HG02884 (cell line): ENCODE measurements around the gene KCNMA1.

Experiments used
- ATAC-seq: cut with Tn5 transposase; IDR thresholded peaks from one replicate; pipeline ENCODE4 v1.9.1; 2021; ENCODE audit warnings: mild to moderate bottlenecking, moderate library complexity; ENCODE audit not compliant: unreplicated experiment

Gene KCNMA1

DNA sequence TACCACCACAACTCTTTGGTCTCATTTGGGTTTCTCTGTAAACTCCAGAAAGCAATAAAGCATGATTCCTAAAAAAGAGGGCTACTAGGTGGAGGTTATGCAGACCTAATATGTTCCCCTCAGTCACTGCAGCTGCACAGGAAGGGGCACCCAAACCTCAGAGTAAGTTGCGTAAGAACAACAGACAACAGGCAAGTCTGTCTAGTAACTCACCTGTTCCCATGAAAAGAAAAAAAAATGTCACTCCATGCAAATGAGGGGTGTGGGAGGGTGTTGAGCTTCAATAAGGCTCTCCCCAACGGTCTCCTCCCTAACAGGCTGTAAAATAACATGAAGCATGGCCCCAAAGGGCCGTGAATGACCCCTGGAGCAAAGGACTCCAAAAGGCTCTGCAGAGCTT lies 461.4 kb downstream of the KCNMA1 start:
- no peak for ATAC-seq

DNA sequence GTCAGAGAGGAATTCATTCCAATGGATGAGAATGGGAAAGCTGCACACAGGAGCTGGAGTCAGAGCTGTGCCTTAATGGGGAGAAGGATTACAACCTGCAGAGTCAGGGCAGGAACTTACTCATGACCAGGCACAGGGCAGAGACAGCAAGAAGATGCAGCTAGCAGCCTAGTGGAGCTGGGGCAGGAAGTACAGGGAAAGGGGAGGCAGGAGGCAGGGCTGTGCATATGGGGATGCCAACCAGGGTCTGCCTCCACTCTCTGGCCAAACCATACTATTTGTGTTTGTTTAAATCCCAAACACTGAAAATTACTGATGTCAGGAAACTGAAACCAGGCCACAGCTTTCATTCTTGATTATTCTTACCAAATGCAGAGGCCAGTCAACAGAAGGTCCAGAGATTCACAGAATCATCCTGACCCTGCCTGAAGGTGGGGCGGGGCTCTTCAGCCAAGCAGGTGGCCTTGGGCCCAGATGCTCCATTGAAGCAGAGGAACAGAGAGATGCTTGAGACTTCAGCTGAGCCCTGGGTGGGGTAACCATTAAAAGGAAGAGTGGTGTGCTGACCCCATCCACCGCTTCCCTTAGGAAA lies 461.9 kb downstream of the KCNMA1 start:
- no peak for ATAC-seq

DNA sequence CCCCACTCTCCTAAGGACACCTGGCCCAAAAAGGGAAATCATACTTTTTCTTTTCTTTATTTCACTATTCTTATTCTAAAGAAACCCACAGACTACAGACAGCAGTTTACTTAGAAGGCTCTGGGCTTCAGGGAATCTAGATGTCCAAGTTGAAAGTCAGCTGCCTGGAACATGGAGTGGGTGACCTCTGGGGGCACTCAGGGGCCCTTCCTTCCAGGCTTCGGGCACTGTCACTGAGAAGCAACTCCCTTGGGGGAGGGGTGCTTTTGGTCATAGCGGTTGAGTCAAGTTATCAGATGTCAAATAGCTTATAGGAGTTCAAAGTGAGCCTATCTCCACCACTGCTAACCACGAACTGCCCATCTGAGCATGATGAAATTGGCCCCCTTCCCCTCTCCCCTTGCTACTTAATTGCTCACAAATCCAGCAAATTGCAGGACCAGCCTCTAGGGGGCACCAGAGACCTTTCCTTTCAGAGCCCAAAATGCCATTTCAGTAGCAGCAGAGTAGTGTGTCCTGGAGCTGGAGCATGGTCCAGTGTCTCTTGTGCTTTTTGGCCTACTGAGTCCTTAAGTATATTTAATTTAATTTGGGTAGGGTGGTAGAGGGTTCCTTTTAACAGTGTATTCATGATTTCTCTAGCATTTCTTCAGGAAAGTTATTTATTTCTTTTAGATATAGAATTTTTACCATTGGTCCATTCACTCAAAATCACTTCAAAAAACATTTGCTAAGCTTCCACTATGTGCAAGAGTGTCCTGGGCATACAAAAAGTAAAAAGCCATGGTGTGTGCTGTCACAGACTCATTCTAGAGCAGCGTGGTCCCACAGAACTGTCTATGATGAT lies 463.8 kb downstream of the KCNMA1 start:
- no peak for ATAC-seq

DNA sequence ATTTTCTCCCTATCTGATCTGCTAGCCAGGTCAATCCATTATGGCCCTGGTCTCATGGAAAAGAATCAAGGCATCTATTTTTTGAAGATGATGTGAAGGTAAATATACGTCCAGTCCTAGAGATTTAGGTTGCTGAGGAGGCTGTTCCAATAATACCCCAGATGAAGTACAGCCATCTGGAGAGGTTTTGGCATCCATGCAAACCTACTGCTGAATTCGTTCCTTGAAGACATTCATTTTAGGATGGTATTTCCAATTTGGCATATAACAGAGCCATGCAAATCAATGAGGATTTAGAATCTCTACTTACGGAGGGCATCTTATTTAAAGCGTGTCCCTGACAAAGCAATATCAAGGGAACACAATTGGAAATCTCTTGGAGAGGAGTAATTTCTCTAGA lies 465.5 kb downstream of the KCNMA1 start:
- no peak for ATAC-seq

DNA sequence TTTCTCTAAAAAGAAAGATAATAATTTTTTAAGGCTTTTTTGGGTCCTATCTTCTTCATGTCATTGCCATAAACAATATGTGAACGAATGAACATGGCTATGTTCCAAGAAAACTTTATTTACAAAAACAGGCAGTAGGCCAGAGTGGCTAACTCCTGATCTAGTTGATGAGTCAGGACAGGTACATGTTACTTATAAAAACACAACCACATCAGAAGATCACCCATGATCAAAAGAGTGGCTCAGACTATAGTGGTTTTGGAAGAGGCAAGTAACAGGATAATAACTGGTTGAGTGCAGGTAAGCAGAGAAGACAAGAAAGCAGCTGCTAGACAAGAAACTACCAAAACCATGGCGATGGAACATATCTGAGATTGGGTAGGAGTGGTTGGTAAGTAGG lies 468.7 kb downstream of the KCNMA1 start:
- no peak for ATAC-seq

DNA sequence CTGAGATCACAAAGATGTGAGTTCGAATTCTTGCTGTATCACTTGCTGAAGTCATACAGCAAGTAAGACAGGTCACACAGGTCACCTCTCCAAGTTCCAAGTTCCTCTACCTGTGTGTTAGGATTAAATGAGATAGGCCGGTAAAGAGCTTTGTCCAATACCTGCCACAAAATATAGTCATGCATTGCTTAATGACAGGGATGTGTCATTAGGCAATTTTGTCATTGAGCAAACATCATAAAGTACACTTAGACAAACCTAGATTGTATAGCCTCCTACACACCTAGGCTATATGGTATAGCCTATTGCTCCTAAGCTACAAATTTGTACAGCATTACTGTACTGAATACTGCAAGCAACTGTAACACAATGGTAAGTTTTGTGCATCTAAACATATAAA lies 469.4 kb downstream of the KCNMA1 start:
- ATAC-seq = no peak

DNA sequence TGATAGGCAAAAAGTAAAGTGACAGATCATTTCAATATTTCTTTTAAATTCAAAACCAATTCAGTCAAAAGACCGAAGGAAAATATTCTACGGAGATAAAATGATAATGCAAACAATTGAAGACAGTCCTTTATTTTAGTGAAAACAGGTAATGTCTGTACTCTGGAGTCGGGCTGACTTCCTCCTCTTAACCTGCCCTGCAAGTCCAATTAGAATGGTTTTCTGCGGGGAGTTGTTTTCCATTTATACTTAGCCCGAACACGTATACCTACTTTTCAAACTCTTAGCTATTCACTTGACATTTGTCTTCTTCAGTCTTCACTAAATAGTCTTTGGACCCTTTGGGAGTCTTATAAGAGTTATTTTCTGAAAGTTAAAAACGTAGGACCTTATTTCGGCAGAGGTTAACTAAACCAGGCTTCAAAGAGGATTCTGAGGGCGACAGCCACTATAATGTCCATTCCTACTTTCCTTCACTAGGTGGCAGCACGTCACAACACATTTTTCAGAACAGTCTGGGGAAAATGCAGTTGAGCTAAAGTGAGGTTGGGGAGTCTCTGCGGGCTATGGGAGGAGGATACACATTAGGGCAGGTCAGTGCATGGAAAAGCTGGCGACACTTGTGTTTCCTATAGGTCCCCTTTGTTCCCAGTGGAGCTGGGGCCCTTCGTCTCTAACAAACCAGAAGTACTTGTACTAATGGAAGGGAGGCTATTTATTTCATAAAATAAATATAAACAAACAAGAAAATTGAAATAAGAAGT lies 472.0 kb downstream of the KCNMA1 start:
- ATAC-seq = peak; percentile 73

DNA sequence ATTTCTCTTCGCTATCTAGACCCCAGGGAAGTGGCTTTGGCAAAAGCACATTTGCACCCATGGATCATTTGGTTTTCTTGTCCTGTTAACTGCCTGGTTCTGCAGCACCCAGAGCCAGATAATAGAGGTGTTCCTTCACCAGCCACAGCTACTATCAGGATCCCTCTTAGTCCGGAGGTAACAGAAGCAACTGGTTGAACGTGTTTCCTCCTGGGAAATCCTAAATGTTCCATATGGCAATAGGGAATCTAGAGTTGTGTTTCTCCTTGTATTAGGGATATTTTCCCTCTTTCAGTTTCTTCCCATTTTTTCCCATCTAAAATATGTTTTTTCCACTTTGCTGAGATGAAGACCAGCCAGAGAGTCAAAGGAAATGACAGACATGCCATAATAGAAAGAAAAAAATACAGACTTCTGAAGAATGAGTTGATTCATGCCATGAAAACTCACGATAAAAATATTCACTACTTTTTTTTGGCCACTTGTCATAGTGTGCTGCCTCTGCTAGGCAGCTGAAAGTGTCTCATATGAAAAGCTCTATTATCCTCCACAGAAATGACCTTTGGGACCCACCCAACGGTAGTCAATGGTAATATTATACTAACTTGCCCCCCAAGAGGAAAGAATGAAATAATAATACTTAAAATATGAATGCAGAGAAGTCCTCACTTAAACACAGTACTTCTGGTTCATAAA lies 472.8 kb downstream of the KCNMA1 start:
- no peak for ATAC-seq

DNA sequence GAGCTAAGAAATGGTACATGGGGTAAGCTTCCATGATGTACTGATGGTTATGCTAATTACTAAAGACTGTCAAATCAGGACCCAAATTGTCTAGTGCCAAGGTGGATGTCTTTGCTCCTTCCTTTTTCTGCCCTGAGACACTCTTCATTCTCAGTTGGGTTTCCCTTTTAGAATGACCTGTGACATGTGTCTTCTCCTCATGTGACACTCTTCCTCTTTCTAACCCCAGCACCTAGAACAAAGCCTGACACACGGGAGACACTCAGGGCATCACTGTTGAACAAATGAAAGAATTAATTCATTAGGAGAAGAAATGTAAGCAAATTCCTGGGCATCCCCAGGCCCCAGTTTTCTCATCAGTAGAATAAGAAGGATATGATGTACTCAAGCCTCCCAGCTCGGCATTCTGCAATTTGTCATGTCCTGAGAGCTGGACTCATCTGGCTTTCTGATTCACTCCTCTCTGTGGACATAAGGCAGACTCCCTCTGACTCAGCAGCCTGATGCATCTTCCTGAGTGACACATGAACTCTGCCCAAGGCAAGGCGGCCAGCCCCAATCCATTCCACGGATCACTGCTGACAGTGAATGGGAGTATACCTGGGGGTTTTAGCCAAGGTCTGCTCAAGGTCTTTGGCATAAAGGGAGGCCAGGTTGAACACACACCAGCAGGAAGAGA lies 473.8 kb downstream of the KCNMA1 start:
- ATAC-seq = no peak

DNA sequence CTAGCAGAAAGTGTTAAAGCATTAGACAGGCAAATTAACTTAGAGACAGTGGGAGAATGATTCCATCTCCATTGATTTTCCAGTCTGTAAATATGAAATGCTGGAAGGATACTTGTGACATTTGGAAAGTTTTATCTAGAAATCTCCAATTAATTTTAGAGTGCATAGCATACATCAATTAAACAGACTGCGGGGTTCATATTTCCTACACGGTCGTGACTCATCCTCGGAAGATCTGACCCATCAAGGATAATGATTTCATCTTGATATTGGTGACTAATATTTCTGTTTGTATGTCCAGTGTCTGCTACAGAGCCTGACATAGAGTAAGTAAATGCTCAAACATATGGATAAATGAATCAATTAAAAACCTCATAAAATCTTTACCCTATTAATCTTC lies 474.9 kb downstream of the KCNMA1 start:
- no peak for ATAC-seq

DNA sequence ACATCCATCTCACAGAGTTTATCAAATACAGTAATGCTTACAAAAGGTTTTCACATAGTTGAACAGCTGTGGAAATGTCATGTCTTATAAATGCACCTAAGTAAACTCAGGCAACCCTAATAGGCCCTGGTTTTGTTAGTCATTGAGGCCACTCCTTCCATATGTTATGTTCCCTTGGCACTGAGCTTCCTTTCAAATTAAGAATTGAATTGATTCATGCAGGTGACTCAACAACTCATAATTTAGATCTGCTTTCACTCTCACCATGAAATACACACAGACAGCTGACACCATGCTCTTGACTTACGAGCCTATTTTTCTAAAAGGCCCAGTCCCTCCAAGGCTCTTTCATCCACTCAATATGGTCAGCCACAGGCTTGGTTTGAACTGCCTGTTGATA lies 476.9 kb downstream of the KCNMA1 start:
- no peak for ATAC-seq

DNA sequence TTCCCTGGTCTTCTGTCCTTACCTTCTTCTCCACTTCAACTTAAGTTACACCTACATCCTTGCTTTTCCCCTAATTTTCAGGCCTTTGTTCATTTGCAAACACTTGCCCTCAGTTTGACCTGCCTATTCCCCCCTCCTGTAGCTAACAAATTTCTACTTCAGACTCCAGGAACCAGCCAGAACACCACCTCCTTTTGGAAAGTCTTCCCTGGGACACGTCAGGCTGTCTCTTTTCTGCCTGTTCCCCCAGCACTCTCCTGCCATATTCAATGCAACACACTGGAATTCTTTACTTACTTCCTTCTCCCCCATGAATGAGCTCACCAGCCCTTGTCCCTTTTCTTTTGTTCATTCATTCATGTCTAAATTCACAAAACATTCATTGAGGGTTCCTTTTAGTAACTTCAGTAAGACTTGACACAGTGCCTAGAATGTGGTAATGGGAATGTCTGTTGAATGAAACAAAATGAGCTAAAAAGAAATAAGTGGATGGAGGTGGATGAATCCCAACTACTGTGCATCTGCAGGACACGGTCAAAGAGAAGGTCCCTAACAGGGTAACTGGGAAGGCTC lies 478.0 kb downstream of the KCNMA1 start:
- ATAC-seq = no peak

DNA sequence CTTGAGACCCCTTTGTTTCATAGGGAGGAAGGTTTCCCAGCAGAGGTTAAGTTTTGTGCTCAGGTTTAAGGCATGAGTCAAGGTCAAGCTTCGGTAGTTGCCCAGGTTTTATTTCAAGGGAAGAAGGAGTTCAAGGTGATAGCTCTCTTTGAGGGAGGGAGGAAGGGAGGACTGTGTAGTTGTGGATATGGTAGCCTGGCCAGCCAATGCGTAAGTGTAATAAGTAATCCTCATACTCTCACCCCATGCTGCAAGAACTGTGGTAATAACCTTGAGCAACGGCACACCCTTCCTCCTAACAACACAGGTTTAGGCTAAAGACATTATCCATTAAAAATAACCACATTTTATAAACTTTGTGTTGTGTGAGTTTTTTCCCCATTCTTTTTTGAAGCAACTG lies 478.9 kb downstream of the KCNMA1 start:
- ATAC-seq = no peak

DNA sequence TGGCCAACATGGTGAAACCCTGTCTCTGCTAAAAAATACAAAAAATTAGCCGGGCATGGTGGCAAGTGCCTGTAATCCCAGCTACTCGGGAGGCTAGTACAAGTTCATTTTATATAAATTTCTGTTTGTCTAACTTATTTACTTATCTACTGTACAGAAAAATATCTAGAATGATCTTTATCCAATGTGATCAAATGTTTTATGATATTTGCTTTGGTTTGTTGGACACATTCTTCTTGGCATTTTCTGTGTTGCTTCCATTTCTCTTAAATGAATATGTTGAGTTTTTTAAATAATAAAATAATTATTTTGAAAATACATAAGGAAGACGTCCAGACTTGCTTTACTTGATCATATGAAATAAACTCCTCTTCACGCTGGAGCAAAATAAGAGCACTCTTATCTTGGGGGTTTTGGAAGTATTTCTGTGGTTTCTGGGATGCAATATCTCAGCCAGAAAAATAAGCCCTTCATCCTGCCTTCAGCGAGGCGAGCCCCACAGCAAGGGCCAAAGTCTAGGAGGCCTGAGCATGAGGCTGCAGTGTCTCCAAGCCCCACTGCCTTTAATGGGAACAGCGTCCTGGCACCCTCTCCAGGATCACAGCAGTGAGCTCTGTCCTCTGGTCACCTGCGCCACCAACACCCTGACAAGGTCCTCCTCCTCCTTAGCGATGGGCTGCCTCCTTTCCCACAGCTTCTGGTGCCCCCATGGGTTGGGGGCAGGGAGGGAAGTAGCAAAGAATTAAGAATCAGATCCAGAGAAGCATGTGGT lies 480.2 kb downstream of the KCNMA1 start:
- ATAC-seq = no peak

DNA sequence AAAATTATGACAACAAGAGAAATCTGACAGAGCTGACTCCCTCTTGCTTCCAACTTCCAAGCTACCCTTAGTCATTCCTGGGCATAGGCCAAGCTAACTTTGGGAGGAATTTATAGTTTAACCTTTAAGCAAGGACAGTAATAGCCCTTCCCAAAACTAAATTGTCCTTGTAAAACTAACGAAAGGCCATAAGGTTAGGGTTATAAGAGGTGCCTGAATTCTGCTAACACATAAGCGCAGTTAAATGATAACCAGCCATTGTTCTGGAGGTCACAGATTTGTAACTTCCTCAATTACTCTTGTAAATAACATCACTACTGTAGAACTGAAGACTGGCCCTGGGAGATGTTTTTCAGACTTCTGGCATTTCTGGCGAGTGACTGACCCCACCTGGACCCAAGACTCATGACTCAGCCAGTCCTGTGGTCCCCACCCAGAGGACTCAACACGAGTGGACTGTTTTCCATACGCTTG lies 481.2 kb downstream of the KCNMA1 start:
- no peak for ATAC-seq

DNA sequence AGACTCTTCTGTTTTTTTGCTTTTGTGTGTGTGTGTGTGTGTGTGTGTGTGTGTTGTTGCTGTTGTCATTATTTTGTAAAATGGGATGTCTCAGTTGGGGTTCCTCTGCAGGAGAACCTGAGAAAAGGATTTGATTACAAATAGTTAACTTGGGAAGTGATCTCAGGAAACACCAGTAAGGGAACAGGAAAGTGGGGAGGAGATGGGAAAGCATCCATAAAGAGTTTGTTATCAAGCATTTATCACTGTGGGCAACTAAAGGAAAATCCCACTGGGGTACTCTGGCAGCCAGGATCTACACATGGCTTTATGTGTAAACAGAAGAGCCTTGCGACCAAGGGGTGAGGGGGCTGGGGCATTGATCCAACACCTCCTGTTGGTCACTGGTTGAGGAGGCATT lies 485.4 kb downstream of the KCNMA1 start:
- no peak for ATAC-seq

DNA sequence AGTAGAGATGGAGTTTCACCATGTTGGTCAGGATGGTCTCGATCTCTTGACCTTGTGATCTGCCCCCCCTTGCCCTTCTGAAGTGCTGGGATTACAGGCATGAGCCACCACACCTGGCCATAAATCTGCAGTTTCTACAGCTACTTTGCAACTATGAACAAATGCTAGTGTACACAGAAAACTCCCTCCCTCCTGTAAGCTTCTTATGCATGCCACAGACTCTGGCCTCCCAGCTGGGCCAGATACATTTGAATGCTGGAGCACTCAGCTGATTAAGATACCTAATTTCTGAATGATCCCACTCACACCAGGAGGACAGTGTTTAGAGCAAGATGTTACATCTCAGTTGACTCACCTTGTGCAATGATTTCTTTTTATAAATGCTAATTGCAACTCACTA lies 486.2 kb downstream of the KCNMA1 start:
- no peak for ATAC-seq

DNA sequence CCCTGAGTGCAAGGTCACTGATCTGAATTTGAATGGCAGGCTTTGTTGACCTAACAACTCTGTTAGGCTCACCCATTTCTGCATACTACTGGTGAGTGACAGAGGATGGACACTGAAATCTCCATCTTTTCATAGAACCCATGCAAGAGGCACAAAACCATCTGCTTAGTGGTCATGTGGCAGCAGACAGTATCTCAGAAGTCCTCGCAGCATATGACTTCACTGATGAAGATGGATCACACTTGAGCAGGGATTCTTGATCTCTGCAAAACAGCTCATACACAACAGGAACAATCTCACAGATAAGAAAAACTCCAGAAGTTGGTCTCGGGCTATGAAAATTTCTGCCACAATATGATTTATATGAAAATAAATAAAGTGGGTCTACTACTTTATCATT lies 487.9 kb downstream of the KCNMA1 start:
- ATAC-seq = no peak

DNA sequence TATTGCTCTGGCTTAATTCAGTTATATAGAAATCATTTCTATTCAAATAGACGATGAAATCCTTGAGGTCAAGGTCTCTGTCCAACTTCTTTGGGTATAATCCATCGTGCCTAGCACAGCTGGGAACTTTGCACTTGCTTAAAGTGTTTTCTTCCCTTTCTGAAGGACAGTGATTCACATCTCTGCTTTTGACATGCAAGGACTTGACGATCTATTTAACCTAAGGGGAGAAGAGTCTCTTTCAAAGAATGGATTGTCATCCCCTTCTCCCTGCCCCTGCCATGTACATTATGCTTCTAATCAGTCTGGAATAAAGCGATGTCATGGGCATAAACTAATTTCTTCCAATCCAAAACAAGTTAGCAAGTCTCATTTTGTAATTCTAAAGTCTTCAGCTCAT lies 488.6 kb downstream of the KCNMA1 start:
- no peak for ATAC-seq

DNA sequence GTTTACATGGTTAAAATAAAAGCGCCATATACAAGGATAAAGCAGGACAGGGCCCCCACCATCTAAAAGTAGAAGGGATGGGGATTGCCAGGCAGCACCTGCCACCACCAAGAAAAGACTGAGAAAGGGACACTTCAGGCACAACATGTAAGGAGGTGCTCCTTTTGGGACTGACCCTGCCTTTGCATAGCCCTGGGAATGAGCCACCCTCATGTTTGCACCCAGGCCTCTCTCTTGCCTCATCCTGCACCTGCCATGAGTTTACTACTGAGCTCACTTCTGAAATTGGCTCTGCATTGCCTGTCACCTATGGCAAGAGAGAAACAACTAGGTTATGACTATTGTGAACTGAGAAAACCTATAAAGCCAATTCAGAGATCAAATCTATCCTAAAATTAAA lies 489.7 kb downstream of the KCNMA1 start:
- no peak for ATAC-seq
